ENCODE measurements around the gene TMEM143.
"Not testable (repeated sequence)": the region's sequence is repeated elsewhere in the genome, so short reads cannot be mapped to it uniquely, and the experiment has no call there.

TMEM143 gene

GRCh38 chr19:48330012-48330681 is 33.6 kb downstream of the TMEM143 start:
- DNase-seq (ENCODE audit: low read depth, low spot score), result peak; percentile 95

- peak; percentile 48 for DNase-seq (ENCODE audit: low read depth, low spot score)
These were observed 34.4 kb downstream of the TMEM143 start for GRCh38 chr19:48329167-48329891.

GRCh38 chr19:48325265-48325910 is 38.4 kb downstream of the TMEM143 start, which contains the start of gene EMP3:
EMP3 (plus strand) TSS chr19:48325552; CDS start chr19:48326845, 1,293 bp downstream.
- DNase-seq (ENCODE audit: low read depth, low spot score), result peak; percentile 86

- peak; percentile 97 for DNase-seq (ENCODE audit: low read depth, low spot score)
These were observed 41.8 kb downstream of the TMEM143 start for GRCh38 chr19:48321622-48322591.

DNA sequence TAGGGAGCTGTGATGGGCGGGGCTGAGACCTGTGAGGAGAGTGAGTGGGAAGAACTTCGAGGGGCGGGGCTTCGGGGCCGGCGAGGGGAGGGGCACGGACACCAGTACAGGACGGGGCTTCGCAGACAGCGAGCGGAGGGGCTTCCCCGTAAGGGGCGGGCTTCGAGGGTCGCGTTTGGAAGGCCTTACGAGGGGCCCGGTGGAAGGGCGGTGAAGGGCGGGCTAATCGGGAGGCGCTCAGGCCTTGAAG is 42.4 kb downstream of the TMEM143 start:
- peak; percentile 98 for DNase-seq (ENCODE audit: low read depth, low spot score)

DNA sequence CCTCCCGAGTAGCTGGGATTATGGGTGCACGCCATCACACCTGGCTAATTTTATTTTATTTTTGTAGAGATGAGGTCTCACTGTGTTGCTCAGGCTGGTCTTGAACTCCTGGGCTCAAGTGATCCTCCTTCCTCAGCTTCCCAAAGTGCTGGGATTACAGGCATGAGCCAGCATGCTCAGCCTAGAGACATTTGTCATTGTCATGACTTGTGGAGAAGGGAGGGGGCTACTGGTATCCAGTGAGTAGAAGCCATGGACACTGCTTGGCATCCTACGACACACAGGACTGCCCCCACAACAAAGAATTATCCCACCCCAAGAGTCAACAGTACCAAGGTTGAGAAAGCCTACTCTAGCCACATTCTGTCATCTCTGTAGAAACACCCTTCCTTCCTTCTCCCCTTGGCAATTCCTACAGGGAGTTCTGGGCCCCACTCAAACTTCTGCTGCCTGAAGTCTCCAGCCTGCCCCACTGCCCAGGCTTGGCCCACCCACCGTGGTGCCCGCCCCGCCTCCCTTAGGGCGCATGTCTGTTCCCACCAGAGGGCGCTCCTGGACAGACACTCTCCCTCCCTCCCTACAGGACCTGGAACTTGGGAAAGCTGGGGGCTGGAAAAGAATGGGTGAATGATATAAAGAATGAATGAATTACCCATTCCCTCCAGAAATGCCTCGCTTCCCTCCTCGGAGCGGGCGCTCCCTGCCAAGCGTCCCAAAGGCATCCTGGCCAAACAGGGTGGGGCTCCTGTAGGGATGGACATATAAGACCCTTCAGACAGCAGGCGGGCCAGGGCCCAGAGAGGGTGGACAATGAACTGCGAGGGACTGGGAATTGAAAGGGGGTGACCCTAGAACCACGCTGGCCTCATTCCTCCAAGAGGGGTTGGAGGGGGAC is 43.8 kb downstream of the TMEM143 start:
- DNase-seq (ENCODE audit: low read depth, low spot score), result peak; percentile 93

- DNase-seq (ENCODE audit: low read depth, low spot score), result no peak
These were observed 45.3 kb downstream of the TMEM143 start for GRCh38 chr19:48318286-48318987.

- DNase-seq (ENCODE audit: low read depth, low spot score), result not testable (repeated sequence)
These were observed 46.1 kb downstream of the TMEM143 start for GRCh38 chr19:48317708-48317960.

DNA sequence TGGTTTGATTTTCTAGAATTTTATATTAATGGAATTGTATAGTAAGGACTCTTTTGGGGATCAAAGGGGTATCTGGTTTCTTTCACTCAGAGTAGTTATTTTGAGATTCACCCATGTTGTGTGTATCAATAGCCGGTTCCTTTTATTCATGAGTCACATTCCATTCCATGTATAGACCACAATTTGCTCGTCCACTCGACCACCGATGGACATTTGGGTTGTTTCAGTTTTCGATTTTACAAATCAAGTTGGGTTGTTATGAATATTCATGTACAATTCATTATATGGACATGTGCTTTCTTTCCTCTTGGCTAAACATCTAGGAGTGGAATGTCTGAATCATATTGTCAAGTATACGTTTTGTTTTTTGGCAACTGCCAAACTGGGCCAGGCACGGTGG is 48.0 kb downstream of the TMEM143 start:
- DNase-seq (ENCODE audit: low read depth, low spot score), result no peak

DNA sequence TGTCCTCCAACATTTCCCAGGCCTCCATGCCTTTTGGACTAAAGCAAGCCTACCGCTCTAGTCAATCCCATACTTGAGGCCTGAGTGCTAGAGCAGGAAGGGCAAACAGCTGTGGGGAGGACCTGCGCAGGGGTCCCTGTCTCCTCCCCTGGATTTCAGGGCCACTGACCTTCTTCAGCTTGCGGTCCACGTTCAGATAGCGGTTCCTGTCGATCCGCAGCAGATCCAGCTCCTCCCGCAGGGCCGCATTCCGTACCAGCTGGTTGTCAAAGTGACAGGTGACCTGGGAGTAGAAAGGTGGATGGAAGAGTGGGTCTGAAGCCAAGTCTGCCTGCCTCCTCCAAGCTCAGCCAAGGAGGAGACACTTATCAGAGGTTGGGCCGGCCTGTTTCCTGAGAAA is 52.4 kb downstream of the TMEM143 start:
- no peak for DNase-seq (ENCODE audit: low read depth, low spot score)

- DNase-seq (ENCODE audit: low read depth, low spot score), result no peak
These were observed 53.5 kb downstream of the TMEM143 start for GRCh38 chr19:48310227-48310626.

DNA sequence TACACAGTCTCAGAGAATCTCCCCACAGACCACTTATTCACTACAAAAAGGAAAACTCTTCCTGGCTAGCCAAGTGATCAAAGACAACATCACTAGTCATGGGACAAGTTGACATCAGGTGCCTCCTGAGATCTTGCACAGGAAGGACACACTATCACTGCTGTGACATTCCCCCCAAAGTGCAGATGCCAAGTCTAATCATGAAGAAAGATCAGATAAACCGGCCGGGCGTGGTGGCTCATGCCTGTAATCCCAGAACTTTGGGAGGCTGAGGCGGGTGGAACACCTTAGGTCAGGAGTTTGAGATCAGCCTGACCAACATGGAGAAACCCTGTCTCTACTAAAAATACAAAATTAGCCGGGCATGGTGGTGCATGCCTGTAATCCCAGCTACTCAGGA is 54.0 kb downstream of the TMEM143 start:
- DNase-seq (ENCODE audit: low read depth, low spot score), result not testable (repeated sequence)

- peak; percentile 80 for DNase-seq (ENCODE audit: low read depth, low spot score)
These were observed 54.8 kb downstream of the TMEM143 start for GRCh38 chr19:48308631-48309586.

GRCh38 chr19:48303866-48304265 is 59.9 kb downstream of the TMEM143 start:
- no peak for DNase-seq (ENCODE audit: low read depth, low spot score)

- no peak for DNase-seq (ENCODE audit: low read depth, low spot score)
These were observed 60.4 kb downstream of the TMEM143 start for GRCh38 chr19:48303367-48303766.

DNA sequence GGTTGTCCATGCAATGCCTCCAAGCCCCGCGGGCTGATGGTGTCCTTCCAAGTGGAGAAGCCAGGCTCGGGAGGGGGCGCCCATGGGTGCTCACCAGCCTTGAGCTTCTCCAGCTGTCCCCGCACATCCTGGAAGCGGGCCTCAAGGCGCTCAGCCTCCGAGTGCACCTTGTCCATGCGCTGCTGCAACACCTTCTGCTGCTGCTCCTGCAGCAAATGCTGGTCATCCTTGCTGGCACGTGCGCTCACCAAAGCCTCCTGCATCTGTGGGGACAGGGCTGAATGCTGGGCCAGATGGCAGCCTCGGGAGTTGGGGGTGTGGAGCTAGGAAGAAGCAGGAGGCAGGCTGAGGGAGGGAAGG is 61.2 kb downstream of the TMEM143 start:
- no peak for DNase-seq (ENCODE audit: low read depth, low spot score)

- DNase-seq (ENCODE audit: low read depth, low spot score), result no peak
These were observed 61.7 kb downstream of the TMEM143 start for GRCh38 chr19:48301886-48302599.

DNA sequence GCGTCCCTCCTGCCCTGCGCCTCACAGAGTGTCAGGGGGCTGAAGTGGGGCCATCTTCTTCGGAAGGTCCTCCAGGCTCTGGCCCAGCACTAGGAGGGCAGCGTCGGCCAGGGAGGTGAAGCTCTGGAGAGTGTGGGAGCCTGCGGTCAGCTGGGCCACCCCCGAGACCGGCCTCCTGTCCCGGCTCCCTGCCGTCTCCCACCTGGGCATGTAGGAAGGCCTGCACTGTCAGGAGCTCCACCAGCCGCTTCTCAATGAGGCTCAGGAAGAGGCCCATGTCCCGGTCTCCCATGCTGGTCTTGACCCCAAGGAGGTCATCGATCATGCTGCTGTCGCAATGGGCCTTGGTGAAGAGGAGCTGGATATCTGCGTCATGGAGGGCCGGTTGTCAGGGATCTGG is 65.8 kb downstream of the TMEM143 start:
- DNase-seq (ENCODE audit: low read depth, low spot score), result no peak

Measured in ELF-1 (cell line).